Epithelial cell of proximal tubule (primary cell): ENCODE data around the gene TNIK. TPM values are rescaled to one million over a fixed set of nuclear protein-coding genes. Genes with fewer than 3 reads are reported as not detected.

Source experiments
- DNase-seq: peaks from one replicate; pipeline ENCODE4 v3.0.0-alpha.2; 2011; ENCODE audit warnings: low read depth
- H3K4me3 ChIP-seq: 2 replicates; pipeline ENCODE4 v1.5.1; 2011; ENCODE audit warnings: low read depth, mild to moderate bottlenecking, low read length
- CTCF ChIP-seq: conservative IDR thresholded peaks from 2 replicates; pipeline ENCODE4 v1.5.1; 2012; ENCODE audit warnings: low read depth, mild to moderate bottlenecking, low read length
- total RNA-seq: library from RNA; depleted of rRNA; stranded (reverse); fragments of >200 nt; gene quantifications from 2 replicates; pipeline ENCODE4 v1.2.3, GENCODE V29; 2015

TNIK gene
- total RNA-seq, 1 donor from 2014 or later: 11.8 TPM

GRCh38 chr3:171390051-171390941, 69.9 kb downstream of the TNIK start:
- no peak for DNase-seq
- H3K4me3 ChIP-seq: no peak overlapping the region
- TF ChIP-seq CTCF: no peak

GRCh38 chr3:171389491-171389890, 70.7 kb downstream of the TNIK start:
- H3K4me3 ChIP-seq: no peak overlapping the region
- no peak for DNase-seq
- TF ChIP-seq CTCF: no peak

GRCh38 chr3:171388527-171388926, 71.7 kb downstream of the TNIK start:
- DNase-seq: no peak
- TF ChIP-seq CTCF: no peak
- H3K4me3 ChIP-seq: no peak overlapping the region

GRCh38 chr3:171387062-171387461, 73.1 kb downstream of the TNIK start:
- no peak overlapping the region for H3K4me3 ChIP-seq
- TF ChIP-seq CTCF: no peak
- DNase-seq: no peak

- no peak for DNase-seq
- H3K4me3 ChIP-seq: no peak overlapping the region
- no peak for TF ChIP-seq CTCF
These were observed 75.1 kb downstream of the TNIK start for GRCh38 chr3:171385086-171385485.

- no peak for DNase-seq
- TF ChIP-seq CTCF: no peak
These were observed 75.9 kb downstream of the TNIK start for GRCh38 chr3:171384101-171384891.

More at GRCh38 chr3:171384101-171384891, 75.9 kb downstream of the TNIK start:
- H3K4me3 ChIP-seq: no peak overlapping the region
